Upper lobe of left lung (tissue), 4 donors: ENCODE data around the gene TPRG1.

ENCODE experiments used
- EP300 ChIP-seq, 4 donors: sonication (generic); formaldehyde crosslinking; IDR thresholded peaks; one replicate each; pipeline ENCODE4 v1.5.1; 2017; ENCODE audit warnings: antibody characterized with exemption in 4 of 4, control low read depth in 2 of 4
- POLR2A ChIP-seq, 4 donors: fragments of 450-650 bp; IDR thresholded peaks; one replicate each; pipeline ENCODE4 v1.5.1; 2016 to 2017; ENCODE audit warnings: antibody characterized with exemption in 4 of 4, mild to moderate bottlenecking in 2 of 4
- POLR2AphosphoS5 ChIP-seq, 2 donors: sonication (generic); formaldehyde crosslinking; IDR thresholded peaks; one replicate each; pipeline ENCODE4 v1.5.1; 2017; ENCODE audit warnings: antibody characterized with exemption in 2 of 2
- TF ChIP-seq, protein P1 (sequence below), 6 experiments: fragments of 450-650 bp in 4 of 6; fragments of 200-600 bp in 2 of 6; sonication (generic) in 2 of 6; IDR thresholded peaks; one replicate each; pipeline ENCODE4 v1.5.1; 2016 to 2019; ENCODE audit warnings: antibody characterized with exemption in 6 of 6

DNA sequence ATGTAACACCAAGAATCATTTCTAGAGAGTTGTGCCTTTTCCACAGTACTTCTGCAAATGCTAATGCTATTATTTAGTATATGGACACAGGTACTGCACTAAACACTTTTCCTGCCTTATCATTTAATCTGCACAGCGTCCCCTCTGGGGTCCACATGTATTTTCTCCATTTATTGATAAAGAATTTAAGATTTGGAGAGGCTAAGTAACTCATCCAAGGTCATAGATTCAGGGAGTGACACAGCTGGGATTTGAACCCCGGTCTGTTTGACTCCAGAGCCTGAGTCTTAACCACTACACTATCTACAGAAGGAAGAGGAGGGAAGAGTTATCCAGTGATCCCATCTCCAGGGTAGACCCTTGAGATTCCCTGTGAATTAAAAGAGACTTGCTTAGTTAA is 24.9 kb upstream of the TPRG1 start:
- TF ChIP-seq, protein P1, sequence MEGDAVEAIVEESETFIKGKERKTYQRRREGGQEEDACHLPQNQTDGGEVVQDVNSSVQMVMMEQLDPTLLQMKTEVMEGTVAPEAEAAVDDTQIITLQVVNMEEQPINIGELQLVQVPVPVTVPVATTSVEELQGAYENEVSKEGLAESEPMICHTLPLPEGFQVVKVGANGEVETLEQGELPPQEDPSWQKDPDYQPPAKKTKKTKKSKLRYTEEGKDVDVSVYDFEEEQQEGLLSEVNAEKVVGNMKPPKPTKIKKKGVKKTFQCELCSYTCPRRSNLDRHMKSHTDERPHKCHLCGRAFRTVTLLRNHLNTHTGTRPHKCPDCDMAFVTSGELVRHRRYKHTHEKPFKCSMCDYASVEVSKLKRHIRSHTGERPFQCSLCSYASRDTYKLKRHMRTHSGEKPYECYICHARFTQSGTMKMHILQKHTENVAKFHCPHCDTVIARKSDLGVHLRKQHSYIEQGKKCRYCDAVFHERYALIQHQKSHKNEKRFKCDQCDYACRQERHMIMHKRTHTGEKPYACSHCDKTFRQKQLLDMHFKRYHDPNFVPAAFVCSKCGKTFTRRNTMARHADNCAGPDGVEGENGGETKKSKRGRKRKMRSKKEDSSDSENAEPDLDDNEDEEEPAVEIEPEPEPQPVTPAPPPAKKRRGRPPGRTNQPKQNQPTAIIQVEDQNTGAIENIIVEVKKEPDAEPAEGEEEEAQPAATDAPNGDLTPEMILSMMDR (IDR thresholded peaks at IDR 0.05), result no peak
- TF ChIP-seq EP300 (IDR thresholded peaks at IDR 0.05) (no peak), POLR2A (IDR thresholded peaks at IDR 0.05) (no peak), POLR2AphosphoS5 (IDR thresholded peaks at IDR 0.05) (no peak)
